ENCODE data around the gene CHAD. TPM values are rescaled to one million over a fixed set of nuclear protein-coding genes. Genes with fewer than 3 reads are reported as not detected.
A peak's percentile ranks its signal among the peaks of the same experiment; 100 is the strongest.
"Not testable (repeated sequence)": the region's sequence is repeated elsewhere in the genome, so short reads cannot be mapped to it uniquely, and the experiment has no call there.

The CHAD gene
- total RNA-seq, 1 donor from 2014 or later, result not detected

DNA sequence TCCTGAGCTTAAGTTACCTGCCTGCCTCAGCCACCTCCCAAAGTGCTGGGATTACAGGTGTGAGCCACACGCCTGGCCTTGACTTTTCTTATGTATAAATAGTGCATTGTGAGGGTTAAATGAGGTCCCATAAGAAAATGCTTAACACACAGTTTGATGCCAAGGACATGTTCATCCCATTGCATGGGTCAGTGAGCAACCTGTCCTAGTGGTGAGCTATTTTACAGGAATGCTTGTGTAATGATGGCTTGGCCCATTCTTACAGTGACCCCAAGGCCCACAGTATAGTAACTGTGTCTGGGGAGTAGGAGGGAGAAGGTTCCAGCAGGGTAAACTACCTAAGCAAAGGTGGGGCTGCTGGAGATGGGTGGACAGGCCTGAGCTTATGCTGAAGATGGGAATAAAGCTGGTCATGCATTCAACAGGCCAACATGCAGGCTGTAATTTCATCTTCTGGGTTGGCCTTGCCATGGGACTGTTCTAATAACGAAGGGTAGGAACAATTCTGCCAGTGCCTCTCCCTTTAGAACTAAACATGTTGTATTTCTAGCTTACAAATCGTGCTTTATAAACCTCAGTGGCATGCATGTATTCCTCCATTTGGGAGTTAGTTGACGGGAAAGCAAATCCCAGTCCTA lies 36.4 kb downstream of the CHAD start:
- DNase-seq (ENCODE audit: extremely low read depth, low read depth, low spot score), result no peak

DNA sequence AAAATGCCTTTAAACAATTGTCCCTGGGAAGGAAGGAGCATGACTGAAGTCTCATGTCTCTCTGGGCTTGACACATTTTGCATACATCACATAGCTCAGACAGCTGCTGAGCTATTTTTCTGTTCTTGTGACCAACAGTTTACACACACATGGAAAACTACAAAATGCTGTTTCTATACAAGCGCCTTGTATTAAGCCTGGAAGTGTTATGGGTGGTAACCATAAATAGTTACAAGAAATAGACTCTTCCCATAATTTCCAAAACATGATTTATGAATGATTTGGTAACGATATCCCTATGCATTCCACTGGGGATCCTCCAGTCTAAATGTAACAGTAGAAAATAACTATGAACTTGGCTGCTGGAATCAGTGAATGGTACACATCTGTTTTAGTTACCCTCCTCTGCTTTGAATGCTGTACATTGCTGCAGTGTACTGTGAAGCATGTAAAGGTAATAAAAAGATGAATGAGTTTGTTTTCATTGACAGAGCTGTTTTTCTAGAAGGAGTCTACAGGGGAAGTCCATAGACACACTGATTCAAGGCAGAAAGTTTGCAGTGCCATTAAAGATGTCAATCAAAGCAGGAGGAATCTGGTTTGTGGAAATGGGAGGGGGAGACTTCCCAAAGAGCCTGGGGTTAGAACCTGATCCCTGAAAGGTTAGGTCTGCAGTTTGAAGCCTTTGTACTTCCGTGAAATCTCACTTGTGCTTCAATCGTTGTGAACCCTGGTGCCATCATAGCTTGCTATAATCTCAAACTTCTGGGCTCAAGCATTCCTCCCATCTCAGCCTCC lies 37.7 kb downstream of the CHAD start:
- no peak for DNase-seq (ENCODE audit: extremely low read depth, low read depth, low spot score)

DNA sequence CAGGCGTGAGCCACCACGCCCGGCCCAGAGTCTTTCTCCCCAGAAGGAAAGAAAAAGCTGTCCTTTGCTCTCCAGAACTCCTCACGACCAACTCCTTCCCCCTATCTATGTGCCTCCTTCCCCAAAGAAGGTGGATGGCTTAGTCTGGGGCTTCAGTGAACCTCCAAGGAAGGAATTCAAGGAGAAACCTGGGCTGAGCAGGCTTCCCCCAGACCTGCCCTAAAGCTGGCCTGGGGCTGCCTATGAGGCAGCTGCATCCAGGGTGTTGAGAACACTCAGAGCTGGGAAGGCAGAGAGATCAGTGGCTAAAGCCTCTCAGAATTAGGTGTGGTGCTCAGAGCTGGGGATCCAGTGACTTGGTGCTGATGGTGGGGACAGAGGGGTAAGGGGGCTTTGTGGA lies 38.9 kb downstream of the CHAD start:
- no peak for DNase-seq (ENCODE audit: extremely low read depth, low read depth, low spot score)

DNA sequence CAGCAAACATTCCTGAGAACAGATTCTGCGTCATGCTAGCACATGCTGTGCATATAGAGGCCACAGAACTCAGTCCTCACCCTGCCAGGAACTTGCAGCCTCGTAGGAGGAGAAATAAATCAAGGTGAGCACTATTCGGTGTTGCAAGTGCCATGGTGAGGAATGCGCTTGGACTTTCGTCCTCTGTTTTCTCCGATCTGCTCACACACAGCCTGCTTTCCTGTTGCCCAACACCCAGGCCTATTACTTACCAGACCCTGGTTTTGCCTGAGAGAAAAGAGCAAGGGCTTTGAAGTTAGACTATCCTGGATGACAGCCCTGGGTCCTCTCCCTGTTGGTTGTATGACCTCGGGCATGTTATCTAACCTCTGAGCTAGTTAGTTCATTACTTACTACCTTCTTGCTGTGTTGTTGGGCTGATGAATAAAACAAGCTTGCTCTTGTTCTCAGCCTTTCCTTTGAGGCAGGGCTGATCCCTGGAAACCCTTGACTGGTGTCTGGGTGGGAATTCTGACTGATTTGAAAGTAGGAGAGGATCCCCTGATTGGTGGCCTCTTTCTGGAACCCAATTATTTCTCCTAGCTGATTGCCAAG lies 39.8 kb downstream of the CHAD start:
- no peak for DNase-seq (ENCODE audit: extremely low read depth, low read depth, low spot score)

DNA sequence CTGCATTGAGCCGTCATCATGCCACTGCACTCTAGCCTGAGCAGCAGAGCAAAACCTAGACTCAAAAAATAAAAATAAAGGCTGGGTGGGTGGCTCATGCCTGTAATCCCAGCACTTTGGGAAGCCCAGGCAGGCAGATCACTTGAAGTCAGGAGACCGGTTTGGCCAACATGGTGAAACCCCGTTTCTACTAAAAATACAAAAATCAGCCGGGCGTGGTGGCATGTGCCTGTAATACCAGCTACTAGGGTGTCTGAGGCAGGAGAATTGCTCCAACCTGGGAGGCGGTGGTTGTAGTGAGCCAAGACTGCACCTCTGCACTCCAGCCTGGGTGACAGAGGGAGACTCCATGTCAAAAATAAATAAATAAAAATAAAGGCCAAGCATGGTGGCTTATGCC lies 40.6 kb downstream of the CHAD start:
- DNase-seq (ENCODE audit: extremely low read depth, low read depth, low spot score), result not testable (repeated sequence)

DNA sequence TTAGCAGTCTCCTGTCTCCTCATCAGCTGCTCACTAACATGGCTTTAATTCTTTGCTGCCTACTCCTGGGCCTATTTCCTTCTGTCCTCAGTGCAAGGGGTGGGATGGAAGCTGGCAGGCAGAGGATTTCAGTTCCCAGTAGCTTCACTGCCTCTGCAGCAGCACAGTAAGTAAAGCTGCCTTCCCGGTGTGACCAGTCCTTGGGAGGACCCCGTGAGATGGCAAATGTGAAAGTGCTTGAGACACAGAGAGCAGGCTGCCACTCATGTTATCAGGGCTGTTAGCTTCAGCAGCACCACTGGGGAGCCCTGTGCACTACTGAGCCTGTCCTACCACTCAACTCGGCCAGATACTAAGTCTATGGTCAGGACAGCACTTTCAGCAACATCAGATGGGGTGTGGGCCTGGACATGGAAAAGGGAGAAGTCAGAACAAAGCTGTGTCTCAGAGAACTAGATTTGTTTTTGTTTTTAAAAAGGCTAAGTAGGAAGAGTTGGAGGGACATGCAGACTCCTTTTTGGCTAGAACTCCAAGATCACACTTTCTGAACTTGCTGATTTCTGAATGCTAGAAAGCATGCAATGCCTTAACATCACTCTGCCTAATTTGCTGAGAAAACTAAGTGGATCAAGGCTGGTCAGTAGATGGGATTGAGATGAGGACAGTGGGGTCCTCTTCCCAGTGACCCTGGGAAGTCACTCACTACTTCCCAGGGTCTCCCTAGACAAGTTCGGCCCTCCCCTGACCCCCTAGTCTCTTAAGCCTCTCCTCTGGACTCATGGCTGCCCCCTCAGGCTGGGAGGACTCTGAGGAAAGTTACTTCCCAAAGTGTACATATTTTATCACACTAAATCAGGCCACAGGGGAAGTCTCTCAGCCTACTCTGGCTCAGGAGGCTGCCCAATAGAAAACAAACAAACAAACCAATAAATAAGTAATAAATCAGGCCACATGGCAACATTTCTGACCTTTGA lies 41.6 kb downstream of the CHAD start:
- no peak for DNase-seq (ENCODE audit: extremely low read depth, low read depth, low spot score)

DNA sequence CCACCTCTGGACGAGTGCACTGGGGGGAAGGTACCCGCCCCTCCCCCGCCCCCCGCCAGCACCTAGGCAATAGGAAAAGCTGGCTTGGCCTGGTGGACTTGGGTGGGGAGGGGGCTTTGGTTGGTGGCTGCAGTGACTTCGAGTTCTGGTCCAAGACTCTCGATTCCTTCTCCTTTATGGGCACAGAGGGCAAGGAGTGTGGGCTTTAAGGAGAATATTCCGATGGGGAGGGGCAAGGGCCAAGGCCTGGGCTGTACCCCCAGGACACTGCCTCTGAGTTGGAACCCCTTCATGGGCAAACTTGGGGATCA lies 42.3 kb downstream of the CHAD start:
- DNase-seq (ENCODE audit: extremely low read depth, low read depth, low spot score), result no peak

DNA sequence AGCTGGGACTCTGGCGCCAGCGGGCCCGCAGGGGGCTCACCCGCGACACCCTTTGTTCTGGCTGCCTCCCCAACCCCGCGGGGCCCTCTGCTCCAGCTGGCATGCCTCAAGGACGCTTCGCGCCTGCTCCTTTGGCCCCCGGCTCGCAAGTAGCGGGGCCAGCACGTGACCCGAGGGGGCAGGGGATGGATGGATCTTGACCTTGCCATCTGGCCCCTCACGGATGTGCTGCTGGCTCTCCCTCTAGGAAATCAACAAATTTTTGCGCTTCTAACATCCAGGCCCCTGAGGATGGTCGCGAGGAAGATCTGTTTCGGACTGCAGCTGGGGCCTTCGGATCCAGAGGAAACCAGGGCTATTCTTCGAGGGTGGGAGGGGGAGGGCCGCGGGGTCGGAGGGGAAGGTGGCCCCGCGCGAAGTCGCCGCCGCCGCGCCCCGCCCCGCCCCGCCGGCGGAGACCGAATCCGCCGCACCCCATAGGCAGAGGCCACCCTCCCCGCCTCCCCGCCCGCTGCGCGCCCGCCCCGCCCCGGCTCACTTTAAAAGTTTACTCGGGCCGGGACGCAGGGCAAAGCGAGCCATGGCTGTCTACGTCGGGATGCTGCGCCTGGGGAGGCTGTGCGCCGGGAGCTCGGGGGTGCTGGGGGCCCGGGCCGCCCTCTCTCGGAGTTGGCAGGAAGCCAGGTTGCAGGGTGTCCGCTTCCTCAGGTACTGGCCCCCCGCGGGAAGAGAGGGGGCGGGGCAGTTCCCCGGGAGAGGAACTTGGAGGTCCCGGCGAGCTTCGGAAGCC lies 42.8 kb downstream of the CHAD start, which contains the start of gene ACSF2:
Gene ACSF2 (plus strand): TSS at position 537 of the 790 bp plus-strand sequence. CDS start 44 bp downstream, at position 581.
- no peak for DNase-seq (ENCODE audit: extremely low read depth, low read depth, low spot score)

DNA sequence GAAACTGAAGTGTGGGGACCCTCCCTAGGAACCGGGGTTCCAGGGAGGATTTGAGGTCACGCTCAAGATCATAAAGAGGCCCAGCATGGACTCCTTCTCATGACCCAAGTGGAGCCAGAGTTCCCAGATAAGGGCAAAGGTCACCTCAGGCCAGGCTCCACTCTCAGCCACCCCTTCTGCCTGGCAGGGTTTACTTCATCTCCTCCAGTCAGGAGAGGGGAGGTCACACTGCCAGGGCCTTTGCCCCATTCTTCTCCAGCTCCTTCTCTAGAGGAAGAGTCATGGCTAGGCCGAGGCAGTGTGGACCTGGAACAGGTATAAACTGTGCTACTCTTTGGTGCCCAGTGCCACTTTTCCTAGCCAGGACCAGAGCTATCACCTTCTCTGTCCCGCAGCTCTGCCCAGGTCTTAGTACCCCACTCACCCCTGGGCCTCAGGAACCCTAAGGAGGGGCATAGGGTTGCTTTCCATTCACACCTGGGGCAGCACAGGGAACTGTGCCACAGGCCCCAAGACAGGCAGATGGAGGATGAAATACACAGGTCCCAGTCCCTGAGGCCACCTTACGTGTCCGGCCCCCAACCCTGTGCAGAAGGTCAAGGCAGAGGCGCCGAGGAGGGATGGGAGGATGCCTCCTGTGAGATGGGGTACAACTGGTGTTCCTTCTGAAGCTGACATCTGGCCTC lies 43.5 kb downstream of the CHAD start:
- DNase-seq (ENCODE audit: extremely low read depth, low read depth, low spot score), result no peak

DNA sequence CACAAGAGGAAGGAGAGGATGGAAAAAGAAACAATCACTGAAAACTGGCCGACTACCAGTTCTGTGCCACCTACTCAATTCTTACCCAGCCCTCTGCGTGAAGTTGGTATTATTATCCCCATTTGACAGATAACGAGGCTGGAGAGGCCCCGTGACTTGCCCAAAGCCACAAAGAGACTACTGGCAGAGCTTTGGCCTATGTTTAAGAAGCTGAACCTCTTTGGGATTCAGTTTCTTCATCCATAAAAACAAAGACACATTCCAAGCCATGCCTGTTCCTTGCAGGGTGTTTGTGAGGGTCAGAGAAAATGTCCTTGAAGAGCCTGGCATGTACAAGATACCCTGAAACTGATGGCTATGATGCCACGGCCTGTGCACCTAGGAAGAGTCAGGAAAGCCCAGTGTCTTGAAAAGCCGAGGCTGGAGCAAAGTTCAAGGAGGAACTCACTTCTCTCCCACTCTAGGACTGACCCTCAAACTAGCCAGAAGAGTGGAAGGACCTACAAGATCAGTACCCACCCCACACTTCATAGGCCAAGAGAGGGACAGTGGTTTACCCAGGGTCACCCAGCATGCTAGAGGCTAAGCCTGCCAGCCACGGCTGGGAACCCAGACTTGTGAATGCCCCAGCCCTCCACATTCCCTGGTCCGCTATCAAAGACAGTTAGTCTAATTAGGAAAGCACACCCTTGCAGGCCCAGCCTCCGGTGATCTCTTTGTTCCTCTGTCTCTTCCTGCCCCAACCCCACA lies 44.3 kb downstream of the CHAD start:
- no peak for DNase-seq (ENCODE audit: extremely low read depth, low read depth, low spot score)

DNA sequence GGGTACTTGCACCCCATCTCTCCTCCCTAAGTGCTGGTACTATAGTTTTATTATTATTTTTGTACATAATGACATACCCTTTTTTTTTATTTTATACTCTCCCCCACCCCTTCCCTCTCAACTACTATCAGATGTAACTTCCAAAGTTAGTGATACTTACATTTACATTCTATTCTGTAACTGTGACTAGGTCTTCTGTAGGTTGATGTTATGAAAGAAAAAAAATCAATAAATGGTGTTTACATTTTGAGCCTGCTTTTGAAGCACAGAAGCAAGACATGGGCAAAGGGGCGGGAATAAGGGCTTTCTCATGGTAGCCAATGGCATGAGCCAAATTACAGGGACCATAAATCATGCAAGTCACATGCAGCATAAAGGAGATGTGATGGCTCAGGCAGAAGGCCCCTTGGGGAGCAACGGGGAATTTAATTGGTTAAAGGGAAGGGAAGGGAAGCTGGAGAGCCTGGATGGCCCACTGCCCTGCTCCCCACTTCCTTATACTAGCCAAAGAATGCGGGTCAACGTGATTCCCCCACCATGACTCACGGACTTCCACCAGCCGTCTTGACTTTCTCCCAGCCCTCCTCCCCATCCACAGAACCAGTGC lies 45.0 kb downstream of the CHAD start:
- DNase-seq (ENCODE audit: extremely low read depth, low read depth, low spot score), result peak; percentile 64

DNA sequence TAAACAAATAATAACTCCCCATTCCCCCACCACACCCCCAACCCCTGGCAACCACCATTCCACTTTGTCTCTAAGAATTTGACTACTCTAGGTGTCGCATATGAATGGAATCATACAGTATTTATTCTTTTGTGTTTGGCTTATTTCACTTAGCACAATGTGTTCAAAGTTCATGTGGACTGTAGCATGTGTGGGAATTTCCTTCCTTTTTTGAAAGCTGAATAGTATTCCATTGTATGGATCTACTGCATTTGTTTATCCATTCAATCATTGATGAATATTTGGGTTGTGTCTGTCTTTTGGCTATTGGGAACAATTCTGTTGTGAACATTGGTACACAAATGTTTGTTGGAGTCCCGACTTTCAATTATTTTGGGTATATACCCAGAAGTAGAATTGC lies 45.9 kb downstream of the CHAD start:
- DNase-seq (ENCODE audit: extremely low read depth, low read depth, low spot score), result no peak

DNA sequence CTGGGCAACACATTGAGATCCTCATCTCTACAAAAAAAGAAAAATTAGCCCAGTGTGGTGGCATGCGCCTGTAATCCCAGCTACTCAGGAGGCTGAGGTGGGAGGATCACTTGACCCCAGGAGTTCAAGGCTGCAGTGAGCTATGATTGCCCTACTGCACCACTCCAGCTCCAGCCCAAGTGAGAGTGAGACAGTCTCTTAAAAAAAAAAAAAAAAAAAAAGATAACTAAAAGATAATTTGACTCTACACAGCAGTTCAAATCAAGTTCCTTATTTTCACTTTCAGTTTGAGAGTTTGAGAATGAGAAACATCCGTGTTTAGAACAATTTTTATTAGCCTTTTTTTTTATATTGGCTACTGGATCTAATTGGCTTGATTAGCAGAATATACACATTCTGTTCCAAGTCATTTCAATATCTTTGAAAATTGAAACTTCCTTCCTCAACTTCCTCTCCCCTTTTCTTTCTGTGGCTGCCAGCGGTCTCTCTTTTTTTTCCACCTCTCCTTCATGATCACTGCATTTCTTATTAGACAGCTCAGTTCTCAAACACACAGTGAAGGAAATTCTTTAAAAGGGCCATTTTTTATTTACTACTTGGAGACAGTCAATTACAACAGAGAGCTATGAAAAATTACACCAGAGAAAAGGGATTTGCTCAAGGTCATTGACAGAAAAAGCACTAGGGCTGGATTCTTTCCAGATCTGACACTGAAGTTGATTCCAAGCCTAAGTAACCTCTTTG lies 47.2 kb downstream of the CHAD start:
- no peak for DNase-seq (ENCODE audit: extremely low read depth, low read depth, low spot score)

DNA sequence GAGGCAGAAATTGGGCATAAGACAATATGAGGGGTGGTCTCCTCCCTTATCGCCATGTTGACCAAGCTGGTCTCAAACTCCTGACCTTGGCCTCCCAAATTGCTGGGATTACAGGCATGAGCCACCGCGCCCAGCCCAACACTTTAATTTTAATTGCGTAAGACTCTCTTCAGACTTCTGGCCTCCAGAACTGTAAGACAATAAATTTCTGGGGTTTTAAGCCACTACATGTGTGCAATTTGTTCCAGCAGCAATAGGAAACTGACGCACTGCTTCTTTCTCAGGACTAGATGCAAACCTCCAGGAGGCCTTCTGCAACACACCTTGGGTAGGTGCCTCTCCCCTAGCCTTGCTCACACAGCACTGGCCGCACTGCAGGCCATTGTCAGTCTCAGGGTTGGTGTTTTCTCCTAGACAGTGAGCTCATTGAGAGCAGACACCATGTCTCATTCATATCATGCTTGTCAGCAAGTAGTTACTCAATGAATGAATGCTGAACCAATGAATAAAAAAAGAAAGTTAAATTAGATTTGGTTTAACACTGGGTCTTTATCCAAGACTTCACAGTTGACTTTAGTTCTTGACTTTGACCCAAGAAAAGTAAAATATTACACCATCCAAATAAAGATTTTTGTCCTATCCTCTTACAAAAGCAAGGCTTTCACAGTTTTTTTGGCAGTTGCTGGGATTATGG lies 48.1 kb downstream of the CHAD start:
- DNase-seq (ENCODE audit: extremely low read depth, low read depth, low spot score), result no peak

DNA sequence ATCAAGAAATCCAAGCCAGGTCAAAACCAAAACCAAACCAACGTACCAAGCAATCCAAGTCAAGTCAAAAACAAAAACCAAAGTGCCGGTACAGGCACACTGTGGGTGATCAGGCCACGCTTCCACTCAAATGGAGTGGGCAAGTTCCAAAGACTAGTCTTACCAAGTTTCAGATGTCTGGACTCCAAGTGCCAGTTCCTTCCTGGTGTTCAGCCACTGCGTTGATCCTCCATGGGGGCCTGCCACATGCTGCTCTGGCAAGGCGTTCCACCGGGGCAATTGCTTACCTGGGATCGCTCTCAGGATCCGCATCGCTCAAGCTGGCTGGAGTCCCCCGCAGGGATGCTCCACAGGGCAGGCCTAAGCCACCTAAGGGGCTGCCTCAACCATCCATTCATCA lies 49.1 kb downstream of the CHAD start:
- not testable (repeated sequence) for DNase-seq (ENCODE audit: extremely low read depth, low read depth, low spot score)

DNA sequence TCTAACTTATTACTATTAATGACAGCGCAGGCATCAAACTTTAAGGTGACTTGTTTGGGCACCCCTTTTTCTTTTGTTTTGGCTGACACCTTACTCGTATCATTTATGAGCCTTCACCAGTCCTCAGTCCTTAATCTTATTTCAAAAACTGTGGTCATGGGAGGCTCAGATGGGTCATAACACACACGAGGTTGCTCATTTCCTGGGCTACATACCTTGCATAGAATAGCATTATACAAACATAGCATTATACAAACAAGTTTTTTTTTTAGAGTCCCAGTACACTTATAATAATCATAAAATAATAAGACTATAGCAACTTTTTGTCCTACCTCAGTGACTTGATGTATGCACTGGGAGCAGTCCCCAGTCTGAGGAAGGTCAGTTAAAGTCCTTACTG lies 53.9 kb downstream of the CHAD start:
- no peak for DNase-seq (ENCODE audit: extremely low read depth, low read depth, low spot score)

All from glomerular endothelial cell (primary cell).